Measurements from ENCODE around the gene IL1RAPL2.
"Not testable (repeated sequence)": the region's sequence is repeated elsewhere in the genome, so short reads cannot be mapped to it uniquely, and the experiment has no call there.

- TF ChIP-seq PBX3 (IDR thresholded peaks at IDR 0.05; ENCODE audit: insufficient replicate concordance, low read depth, low read length); EZH2 (IDR thresholded peaks at IDR 0.05; ENCODE audit: borderline replicate concordance, control insufficient read depth, low read depth, low read length); HDAC6 (IDR thresholded peaks at IDR 0.05; ENCODE audit: unreplicated experiment); SUZ12 (IDR thresholded peaks at IDR 0.05; ENCODE audit: unreplicated experiment); CTCF (IDR thresholded peaks at IDR 0.05 in 2 of 3, conservative IDR thresholded peaks at IDR 0.05 in 1 of 3; ENCODE audit: control insufficient read depth in 2 of 3, extremely low read depth in 1 of 3, insufficient read depth in 1 of 3, low read depth in 3 of 3, low read length in 3 of 3); ZBTB33 (IDR thresholded peaks at IDR 0.05); RUNX3 (IDR thresholded peaks at IDR 0.05; ENCODE audit: low read length): not testable (repeated sequence)
Observed at GRCh38 chrX:105796877-105797276, 1230.9 kb downstream of the IL1RAPL2 start.
